ENCODE results near the gene DCANP1.

The DCANP1 gene

GRCh38 chr5:135440916-135441315 is 6.2 kb downstream of the DCANP1 start:
- FAIRE-seq: no peak

GRCh38 chr5:135439231-135440205 is 7.6 kb downstream of the DCANP1 start:
- FAIRE-seq: peak; percentile 96

- no peak for FAIRE-seq
Observed at GRCh38 chr5:135438636-135439221, 8.4 kb downstream of the DCANP1 start.

- peak; percentile 100 for FAIRE-seq
Observed at GRCh38 chr5:135437796-135438560, 9.2 kb downstream of the DCANP1 start.

GRCh38 chr5:135437422-135437795 is 9.7 kb downstream of the DCANP1 start:
- peak; percentile 48 for FAIRE-seq

- no peak for FAIRE-seq
Observed at GRCh38 chr5:135436951-135437418, 10.2 kb downstream of the DCANP1 start.

GRCh38 chr5:135435467-135436330 is 11.4 kb downstream of the DCANP1 start:
- no peak for FAIRE-seq

- peak; percentile 97 for FAIRE-seq
Observed at GRCh38 chr5:135434591-135435466, 12.3 kb downstream of the DCANP1 start.

GRCh38 chr5:135433681-135434426 is 13.3 kb downstream of the DCANP1 start:
- FAIRE-seq: peak; percentile 97

GRCh38 chr5:135432113-135432512 is 15.0 kb downstream of the DCANP1 start:
- FAIRE-seq: no peak

GRCh38 chr5:135430135-135430437 is 17.1 kb downstream of the DCANP1 start:
- no peak for FAIRE-seq

GRCh38 chr5:135429301-135430134 is 17.6 kb downstream of the DCANP1 start:
- FAIRE-seq: no peak

GRCh38 chr5:135428586-135428985 is 18.6 kb downstream of the DCANP1 start:
- no peak for FAIRE-seq

GRCh38 chr5:135426102-135427082 is 20.8 kb downstream of the DCANP1 start:
- FAIRE-seq: peak; percentile 94

GRCh38 chr5:135425641-135426040 is 21.5 kb downstream of the DCANP1 start:
- FAIRE-seq: no peak

GRCh38 chr5:135423846-135424168 is 23.3 kb downstream of the DCANP1 start:
- FAIRE-seq: no peak

- no peak for FAIRE-seq
Observed at GRCh38 chr5:135423146-135423845, 23.9 kb downstream of the DCANP1 start.

- FAIRE-seq: peak; percentile 97
Observed at GRCh38 chr5:135422419-135422818, 24.7 kb downstream of the DCANP1 start.

Data from G401.6 (cell line).